ENCODE data around the gene SOX5. TPM values are rescaled to one million over a fixed set of nuclear protein-coding genes. Genes with fewer than 3 reads are reported as not detected.

SOX5 gene
- 1.3 and 3.2 TPM in 2 replicates for total RNA-seq

GRCh38 chr12:23949348-23950209 is at the start of gene SOX5:
Gene SOX5 (minus strand): TSS chr12:23949670. CDS start chr12:23949601, 69 bp downstream.

Data from thoracic aorta endothelial cell (primary cell).